SJCRH30 (cell line): ENCODE results near the gene DNAH9. TPM values are rescaled to one million over a fixed set of nuclear protein-coding genes. Genes with fewer than 3 reads are reported as not detected.
A peak's percentile ranks its signal among the peaks of the same experiment; 100 is the strongest.

Source experiments
- DNase-seq, 2 experiments: peaks; one replicate each; pipeline ENCODE4 v3.0.0-alpha.2; 2015 to 2020
- H3K27ac ChIP-seq: fragments of 250-450 bp; sonication (Bioruptor Pico); 2 replicates; pipeline ENCODE4 v1.5.1; 2020; ENCODE audit warnings: mild to moderate bottlenecking, moderate library complexity
- H3K27me3 ChIP-seq: fragments of 250-450 bp; sonication (Bioruptor Pico); 2 replicates; pipeline ENCODE4 v1.5.1; 2020; ENCODE audit warnings: mild to moderate bottlenecking, moderate library complexity
- H3K36me3 ChIP-seq: fragments of 250-450 bp; sonication (Bioruptor Pico); 2 replicates; pipeline ENCODE4 v1.5.1; 2020; ENCODE audit warnings: mild to moderate bottlenecking, moderate library complexity
- H3K4me1 ChIP-seq: fragments of 250-450 bp; sonication (Bioruptor Pico); 2 replicates; pipeline ENCODE4 v1.5.1; 2020; ENCODE audit warnings: mild to moderate bottlenecking, moderate library complexity
- H3K4me3 ChIP-seq: fragments of 250-450 bp; sonication (Bioruptor Pico); 2 replicates; pipeline ENCODE4 v1.5.1; 2020; ENCODE audit warnings: mild to moderate bottlenecking, moderate library complexity
- H3K9me3 ChIP-seq: fragments of 250-450 bp; sonication (Bioruptor Pico); replicated peaks from 2 replicates; pipeline ENCODE4 v1.5.1; 2020; ENCODE audit warnings: mild to moderate bottlenecking, moderate library complexity
- total RNA-seq: library from RNA; depleted of rRNA; stranded (reverse); fragments of >200 nt; shearing (Covaris generic); gene quantifications from 2 replicates; pipeline ENCODE4 v1.2.3, GENCODE V29; 2014

The DNAH9 gene
- total RNA-seq, 1 experiment from 2014 or later: 0.16 TPM

DNA sequence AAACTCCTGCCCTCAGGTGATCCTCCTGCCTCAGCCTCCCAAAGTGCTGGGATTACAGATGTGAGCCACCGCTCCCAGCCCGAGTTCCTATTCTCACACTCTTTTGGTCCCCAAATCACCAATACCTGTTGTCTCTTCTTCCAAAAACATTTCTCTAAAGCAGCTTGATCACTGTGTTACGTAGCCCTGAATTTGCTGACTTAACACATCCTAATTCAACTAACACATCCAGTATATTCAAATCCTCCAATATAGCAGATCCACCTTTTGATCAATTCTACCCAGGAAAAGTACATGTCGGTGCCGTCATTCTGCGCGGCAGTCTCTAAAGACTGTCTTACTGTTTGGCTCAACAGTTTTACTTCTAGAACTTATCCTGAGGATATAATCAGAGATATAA, 207.7 kb downstream of the DNAH9 start:
- no peak for DNase-seq
- no peaks in the 10 kb centered on the region for H3K36me3 ChIP-seq
- no peaks in the 10 kb centered on the region for H3K9me3 ChIP-seq
- H3K4me3 ChIP-seq: no peak overlapping the region
- H3K27me3 ChIP-seq: no peaks in the 10 kb centered on the region
- no peak overlapping the region for H3K27ac ChIP-seq
- no peaks in the 10 kb centered on the region for H3K4me1 ChIP-seq

DNA sequence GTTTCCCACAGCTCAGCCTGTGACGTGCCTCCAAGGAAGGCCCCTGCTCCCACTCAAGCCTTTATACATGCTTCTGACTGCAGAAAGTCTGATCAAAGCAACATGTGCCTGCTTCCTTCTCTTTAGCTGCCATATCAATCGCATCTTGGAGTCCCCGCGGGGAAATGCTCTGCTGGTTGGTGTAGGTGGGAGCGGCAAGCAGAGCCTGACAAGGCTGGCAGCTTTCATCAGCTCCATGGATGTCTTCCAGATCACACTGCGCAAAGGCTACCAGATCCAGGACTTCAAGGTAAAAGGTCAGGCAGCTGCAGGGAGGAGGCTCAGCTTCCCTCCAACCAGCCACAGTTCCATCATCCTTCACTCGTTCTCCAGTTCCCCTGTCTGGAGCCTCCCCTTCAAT, 209.3 kb downstream of the DNAH9 start:
- no peak overlapping the region for H3K4me3 ChIP-seq
- no peaks in the 10 kb centered on the region for H3K9me3 ChIP-seq
- H3K36me3 ChIP-seq: no peaks in the 10 kb centered on the region
- no peak for DNase-seq
- H3K27me3 ChIP-seq: no peaks in the 10 kb centered on the region
- H3K4me1 ChIP-seq: no peaks in the 10 kb centered on the region
- no peak overlapping the region for H3K27ac ChIP-seq

DNA sequence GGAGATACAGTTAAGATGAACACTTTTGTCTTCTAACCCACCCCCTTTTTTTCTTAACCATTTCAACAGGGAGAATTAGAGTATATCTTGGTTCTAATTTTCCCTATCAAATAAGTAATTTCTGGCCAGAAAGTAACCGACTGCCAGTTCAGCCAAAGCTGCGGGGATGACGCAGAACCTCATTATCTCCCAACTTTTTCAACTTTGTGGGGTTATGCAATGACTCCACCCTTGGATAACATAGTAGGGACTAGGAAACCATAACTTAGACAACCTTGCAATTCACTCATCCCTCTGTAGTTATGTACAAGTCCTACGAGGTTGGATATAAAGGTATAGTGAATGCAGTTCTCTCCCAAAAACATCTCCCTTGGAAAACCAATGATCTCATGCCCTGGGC, 215.0 kb downstream of the DNAH9 start:
- no peaks in the 10 kb centered on the region for H3K27me3 ChIP-seq
- no peak for DNase-seq
- H3K4me1 ChIP-seq: no peaks in the 10 kb centered on the region
- no peaks in the 10 kb centered on the region for H3K36me3 ChIP-seq
- H3K4me3 ChIP-seq: no peak overlapping the region
- no peak overlapping the region for H3K27ac ChIP-seq
- H3K9me3 ChIP-seq: no peaks in the 10 kb centered on the region

DNA sequence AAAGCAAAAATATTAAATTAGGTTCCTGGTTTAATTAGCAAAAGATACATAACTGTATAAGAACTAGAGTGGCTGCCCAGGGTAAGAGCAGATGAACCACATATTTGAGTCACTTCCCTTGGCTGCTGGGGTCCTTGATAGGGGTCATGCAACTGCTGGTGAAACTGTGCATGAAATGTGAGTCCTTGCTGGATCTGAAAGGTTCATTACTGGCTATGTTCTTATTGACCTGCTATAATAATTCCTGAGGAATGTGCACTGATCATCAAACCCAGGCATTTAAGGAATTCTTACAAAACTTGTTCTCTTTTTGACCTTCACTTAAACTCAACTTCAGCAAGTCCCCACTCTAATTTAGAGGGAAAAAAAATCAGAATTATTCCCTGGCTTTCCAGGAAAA, 215.6 kb downstream of the DNAH9 start:
- H3K27ac ChIP-seq: no peak overlapping the region
- no peaks in the 10 kb centered on the region for H3K4me1 ChIP-seq
- no peaks in the 10 kb centered on the region for H3K36me3 ChIP-seq
- H3K4me3 ChIP-seq: no peak overlapping the region
- H3K27me3 ChIP-seq: no peaks in the 10 kb centered on the region
- DNase-seq: no peak
- H3K9me3 ChIP-seq: no peaks in the 10 kb centered on the region

DNA sequence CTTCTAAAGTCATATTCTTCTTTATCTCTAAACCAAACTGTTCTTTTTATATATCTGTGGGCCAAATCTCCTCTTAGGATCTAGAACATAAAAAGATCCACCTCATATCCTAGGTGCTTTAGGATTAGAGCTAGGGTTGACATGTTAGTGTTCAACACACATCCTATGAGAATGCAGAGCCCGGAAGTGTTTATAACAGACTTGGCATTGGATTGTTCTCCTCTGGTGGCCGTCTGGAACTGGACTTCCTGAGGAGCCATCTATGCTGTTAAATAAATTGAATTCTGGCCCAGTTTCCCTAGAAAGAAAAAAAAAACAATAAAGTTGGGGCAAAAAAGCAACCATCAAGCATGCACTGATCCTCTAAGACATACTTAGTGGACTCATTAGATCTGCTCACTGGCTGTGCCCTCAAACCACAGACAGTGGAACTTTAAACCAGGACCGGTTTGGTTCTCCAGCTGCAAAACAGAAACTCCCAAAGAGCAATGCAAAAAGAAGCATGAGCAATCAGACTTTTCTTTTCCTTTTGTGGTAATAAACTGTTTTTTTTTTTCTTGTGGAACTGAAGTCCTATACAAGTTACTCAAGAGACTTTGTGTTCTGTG, 216.5 kb downstream of the DNAH9 start:
- Histone ChIP-seq H3K4me1 (no peaks in the 10 kb centered on the region), H3K36me3 (no peaks in the 10 kb centered on the region), H3K27ac (no peak overlapping the region), H3K9me3 (no peaks in the 10 kb centered on the region), H3K27me3 (no peaks in the 10 kb centered on the region), H3K4me3 (no peak overlapping the region)
- no peak for DNase-seq

DNA sequence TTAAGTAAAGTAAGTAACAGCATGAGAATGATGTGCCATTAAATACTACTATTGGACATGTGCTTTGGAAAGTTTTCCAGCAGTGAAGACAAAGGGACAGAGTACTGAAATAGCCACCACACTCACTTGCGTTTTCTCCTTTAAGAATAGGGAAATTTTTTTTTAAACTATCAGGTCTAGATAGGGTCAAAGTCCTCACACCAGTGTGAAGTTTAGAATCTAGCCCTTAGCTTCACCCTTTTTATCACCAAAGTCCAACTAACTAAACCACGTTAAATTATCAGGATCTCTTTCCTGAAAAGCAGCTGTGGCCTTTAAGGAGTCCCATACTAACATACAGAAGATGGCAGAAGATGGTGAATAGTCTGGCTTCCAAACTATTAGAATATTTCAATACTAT, 218.1 kb downstream of the DNAH9 start:
- no peak overlapping the region for H3K27ac ChIP-seq
- H3K4me1 ChIP-seq: no peaks in the 10 kb centered on the region
- H3K4me3 ChIP-seq: no peak overlapping the region
- no peaks in the 10 kb centered on the region for H3K27me3 ChIP-seq
- no peak for DNase-seq
- no peaks in the 10 kb centered on the region for H3K9me3 ChIP-seq
- H3K36me3 ChIP-seq: no peaks in the 10 kb centered on the region

DNA sequence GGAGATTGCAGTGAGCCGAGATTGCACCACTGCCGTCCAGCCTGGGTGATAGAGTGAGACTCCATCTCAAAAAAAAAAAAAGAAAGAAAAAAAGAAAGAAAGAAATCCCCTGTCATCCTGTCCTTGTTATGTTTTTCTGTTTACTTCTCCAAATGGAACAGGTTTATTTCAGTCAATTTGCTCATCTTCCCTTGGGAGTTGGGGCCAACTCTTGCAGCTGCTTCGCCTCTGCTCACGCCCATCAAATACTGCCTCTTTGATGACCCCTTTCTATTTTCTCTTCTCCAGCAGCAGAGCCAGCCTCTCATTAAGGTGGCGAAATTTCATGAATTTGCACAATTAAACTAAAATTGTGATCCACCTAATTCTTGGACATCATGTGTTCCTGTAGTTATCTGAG, 225.6 kb downstream of the DNAH9 start:
- Histone ChIP-seq H3K36me3 (no peaks in the 10 kb centered on the region), H3K9me3 (no peaks in the 10 kb centered on the region), H3K27ac (no peak overlapping the region), H3K4me3 (no peak overlapping the region), H3K27me3 (no peaks in the 10 kb centered on the region), H3K4me1 (peaks cover 13% of the 10 kb centered on the region; the same call in 1 of the 2 replicates)
- peak; percentile 57 to 75 for DNase-seq

DNA sequence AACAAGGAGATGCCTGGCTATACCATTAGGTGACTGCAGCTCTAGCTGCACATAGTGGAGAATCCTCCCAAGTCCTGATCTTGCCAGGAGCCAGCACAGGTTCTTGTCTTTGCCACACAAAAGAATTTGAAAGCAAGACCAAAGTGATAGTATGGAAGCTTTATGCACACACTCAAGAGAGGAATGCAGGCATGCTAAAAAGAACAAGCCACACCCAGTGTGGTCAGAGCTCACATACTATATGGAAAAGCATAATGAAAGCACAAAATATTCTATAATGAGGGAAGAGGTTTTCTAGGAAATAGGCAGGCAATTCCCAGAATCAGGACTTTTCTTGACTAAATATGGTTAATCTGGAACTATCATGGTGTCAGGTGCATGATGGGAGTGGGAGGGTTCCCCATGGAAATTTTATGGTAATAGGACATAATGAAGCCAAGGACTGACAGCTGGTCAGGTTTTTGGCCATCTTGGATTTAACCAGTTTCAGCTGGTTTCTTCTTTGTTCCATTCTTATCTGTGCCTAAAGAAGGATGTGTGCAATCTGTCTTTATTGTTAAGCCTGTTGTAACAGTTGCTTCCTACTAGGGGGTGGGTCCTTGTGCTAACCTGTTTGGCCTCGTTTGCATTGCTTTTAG, 227.4 kb downstream of the DNAH9 start:
- Histone ChIP-seq H3K4me1 (peaks cover 13% of the 10 kb centered on the region; the same call in 1 of the 2 replicates), H3K27ac (no peak overlapping the region), H3K36me3 (no peaks in the 10 kb centered on the region), H3K27me3 (no peaks in the 10 kb centered on the region), H3K4me3 (no peak overlapping the region), H3K9me3 (no peaks in the 10 kb centered on the region)
- no peak for DNase-seq

DNA sequence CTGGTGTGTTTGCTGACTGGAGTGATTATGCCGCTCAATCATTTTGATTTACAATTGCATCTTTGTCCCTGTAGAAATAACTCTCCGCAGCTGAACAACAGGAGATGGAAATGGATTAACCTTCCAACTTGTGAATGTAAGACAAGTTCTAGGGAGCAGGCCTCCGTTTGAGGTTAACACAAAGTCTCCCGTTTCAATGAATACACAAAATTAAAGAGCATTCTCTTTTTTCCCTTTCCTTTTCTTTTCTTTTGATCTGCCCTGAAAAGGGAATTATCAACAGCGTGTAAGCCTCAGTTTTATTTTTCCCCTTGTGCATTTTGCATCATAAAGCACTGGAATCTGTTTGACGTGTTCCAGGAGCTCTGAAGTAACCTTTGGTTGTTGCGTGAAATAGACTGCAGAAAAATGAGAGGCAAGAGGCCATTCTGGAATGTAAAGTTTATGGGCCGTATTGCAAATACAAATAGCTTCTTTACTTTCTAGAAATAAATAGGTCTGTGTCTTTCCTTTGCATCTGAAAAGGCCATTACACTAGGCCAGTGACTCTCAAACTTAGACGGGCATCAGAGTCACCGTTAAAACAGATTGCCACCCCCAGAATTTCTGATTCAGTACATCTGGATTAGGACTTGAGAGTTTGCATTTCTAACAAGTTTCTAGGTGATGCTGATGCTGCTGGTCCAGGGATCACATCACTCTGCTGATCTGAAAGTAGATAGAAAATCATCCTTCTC, 234.3 kb downstream of the DNAH9 start:
- no peaks in the 10 kb centered on the region for H3K9me3 ChIP-seq
- no peak for DNase-seq
- no peaks in the 10 kb centered on the region for H3K36me3 ChIP-seq
- no peak overlapping the region for H3K4me3 ChIP-seq
- H3K27me3 ChIP-seq: no peaks in the 10 kb centered on the region
- no peak overlapping the region for H3K27ac ChIP-seq
- no peaks in the 10 kb centered on the region for H3K4me1 ChIP-seq

DNA sequence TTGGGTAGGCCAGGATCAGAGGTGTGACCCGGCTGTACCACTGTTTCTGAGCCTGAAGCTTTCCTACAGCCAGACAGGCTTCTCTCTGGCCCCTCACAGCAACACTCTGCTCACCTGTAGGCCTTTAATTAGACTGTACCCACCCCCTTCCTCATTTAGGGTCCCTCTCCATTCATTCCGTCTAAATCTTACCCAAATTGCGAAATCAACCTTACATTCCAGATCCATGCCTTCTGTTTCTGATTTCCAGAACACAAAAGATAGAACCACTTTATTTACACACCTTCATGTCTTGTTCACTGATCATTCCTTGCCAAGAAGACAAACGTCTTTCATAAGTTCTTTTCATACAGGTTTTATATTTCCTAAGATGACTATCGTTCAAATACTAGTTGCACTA, 238.2 kb downstream of the DNAH9 start:
- H3K4me1 ChIP-seq: no peaks in the 10 kb centered on the region
- H3K27me3 ChIP-seq: no peaks in the 10 kb centered on the region
- H3K4me3 ChIP-seq: no peak overlapping the region
- no peak for DNase-seq
- H3K27ac ChIP-seq: no peak overlapping the region
- no peaks in the 10 kb centered on the region for H3K9me3 ChIP-seq
- no peaks in the 10 kb centered on the region for H3K36me3 ChIP-seq

DNA sequence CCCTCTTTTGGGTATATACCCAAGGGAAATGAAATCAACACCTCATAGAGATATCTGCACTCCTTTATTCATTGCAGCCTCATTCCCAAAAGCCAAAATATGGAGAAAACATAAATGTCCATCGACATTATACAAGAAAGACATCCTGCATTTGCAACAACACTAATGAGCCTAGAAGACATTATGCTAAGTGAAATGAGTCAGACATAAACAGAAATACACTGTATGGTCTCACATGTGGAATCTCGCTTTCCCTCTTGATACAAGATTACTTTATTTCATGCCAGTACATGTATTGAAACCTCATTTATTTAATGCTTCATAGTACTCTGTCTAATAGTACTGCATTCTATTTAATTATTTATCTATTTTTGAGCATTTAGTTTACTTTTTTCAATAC, 241.8 kb downstream of the DNAH9 start:
- no peaks in the 10 kb centered on the region for H3K4me1 ChIP-seq
- H3K9me3 ChIP-seq: no peaks in the 10 kb centered on the region
- DNase-seq: no peak
- no peaks in the 10 kb centered on the region for H3K27me3 ChIP-seq
- no peaks in the 10 kb centered on the region for H3K36me3 ChIP-seq
- H3K27ac ChIP-seq: no peak overlapping the region
- H3K4me3 ChIP-seq: no peak overlapping the region

DNA sequence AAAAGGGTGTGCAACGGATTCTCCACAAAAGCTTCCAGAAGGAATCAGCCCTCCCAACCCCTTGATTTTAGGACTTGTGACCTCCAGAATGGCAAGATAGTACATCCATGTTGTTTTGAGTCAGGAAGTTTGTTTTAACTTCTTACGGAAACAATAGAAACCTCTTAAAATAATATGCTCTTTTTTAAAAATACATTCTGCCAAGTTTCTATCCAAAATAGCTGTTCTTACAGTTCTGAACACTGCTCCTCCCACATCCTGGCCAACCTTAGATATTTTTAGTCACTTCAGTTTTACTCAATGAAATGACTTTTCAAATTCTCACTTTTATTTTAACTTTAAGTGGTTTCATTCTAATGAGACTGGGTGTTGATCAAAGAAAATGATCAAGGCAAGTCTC, 242.6 kb downstream of the DNAH9 start:
- H3K27ac ChIP-seq: no peak overlapping the region
- H3K27me3 ChIP-seq: no peaks in the 10 kb centered on the region
- H3K4me1 ChIP-seq: no peaks in the 10 kb centered on the region
- no peaks in the 10 kb centered on the region for H3K9me3 ChIP-seq
- H3K4me3 ChIP-seq: no peak overlapping the region
- H3K36me3 ChIP-seq: no peaks in the 10 kb centered on the region
- DNase-seq: no peak

DNA sequence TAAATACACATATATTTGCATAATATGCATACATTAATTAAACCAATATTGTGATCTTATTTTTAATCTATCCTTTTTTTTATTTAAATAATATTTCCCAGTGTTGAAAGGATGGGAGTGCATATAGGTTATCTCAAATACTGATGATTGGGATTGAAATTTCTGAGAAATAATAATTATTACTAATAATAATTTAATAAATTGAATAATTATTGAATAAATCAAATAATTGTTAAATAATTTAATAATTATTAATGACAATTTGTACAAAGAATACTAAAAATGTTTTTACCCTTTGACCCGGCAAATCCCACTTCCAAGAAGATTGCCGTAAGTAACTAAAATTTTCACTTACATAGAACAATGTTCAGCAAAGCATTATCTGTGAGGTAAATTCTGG, 250.1 kb downstream of the DNAH9 start:
- H3K9me3 ChIP-seq: no peaks in the 10 kb centered on the region
- H3K4me1 ChIP-seq: no peaks in the 10 kb centered on the region
- no peaks in the 10 kb centered on the region for H3K27me3 ChIP-seq
- no peak for DNase-seq
- H3K4me3 ChIP-seq: no peak overlapping the region
- H3K27ac ChIP-seq: no peak overlapping the region
- no peaks in the 10 kb centered on the region for H3K36me3 ChIP-seq

DNA sequence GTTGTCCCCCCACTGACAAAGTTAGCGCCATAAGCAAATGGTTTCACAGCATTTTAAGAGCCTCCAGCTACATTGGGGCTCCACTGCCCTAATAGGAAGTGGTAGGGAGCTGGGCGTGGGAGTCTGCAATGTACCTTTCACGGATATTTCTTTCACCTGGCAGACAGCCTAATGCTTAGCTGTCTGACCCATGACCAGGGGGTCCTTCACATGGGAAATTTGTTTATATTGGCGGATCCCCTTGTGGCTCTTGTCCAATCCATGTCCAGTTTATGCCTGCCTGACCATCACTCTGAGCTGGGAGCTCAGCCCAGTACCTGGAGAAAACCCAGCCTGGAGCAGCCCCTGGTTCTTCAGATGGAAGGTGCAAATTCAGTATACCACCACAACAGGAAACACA, 254.0 kb downstream of the DNAH9 start:
- Histone ChIP-seq H3K36me3 (no peaks in the 10 kb centered on the region), H3K4me3 (no peak overlapping the region), H3K4me1 (no peaks in the 10 kb centered on the region), H3K9me3 (no peaks in the 10 kb centered on the region), H3K27me3 (no peaks in the 10 kb centered on the region), H3K27ac (no peak overlapping the region)
- no peak for DNase-seq

DNA sequence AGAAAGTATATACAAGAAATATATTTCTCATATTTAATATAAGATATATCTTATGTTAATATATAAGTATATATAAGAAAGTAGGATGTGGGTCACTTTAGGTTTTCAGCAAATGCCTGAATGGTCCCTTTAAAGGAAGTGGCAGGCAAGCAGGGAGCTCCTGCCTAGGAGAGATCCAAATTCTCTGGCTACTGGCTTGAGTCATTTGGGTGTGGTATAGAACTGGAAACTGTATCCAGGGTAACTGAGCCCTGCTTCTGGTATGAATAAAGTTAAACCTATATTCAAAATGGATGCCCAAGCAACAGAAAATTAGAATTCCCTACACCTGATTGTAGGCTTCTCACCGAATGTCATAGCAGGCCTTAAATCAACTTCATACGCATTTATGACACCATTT, 254.6 kb downstream of the DNAH9 start:
- H3K27ac ChIP-seq: no peak overlapping the region
- DNase-seq: no peak
- H3K4me3 ChIP-seq: no peak overlapping the region
- no peaks in the 10 kb centered on the region for H3K9me3 ChIP-seq
- H3K27me3 ChIP-seq: no peaks in the 10 kb centered on the region
- H3K4me1 ChIP-seq: no peaks in the 10 kb centered on the region
- no peaks in the 10 kb centered on the region for H3K36me3 ChIP-seq
